Ovary (tissue), 9 donors: ENCODE data around the gene SORBS1. TPM values are rescaled to one million over a fixed set of nuclear protein-coding genes. Genes with fewer than 3 reads are reported as not detected.

Source experiments
- DNase-seq, 5 donors: peaks; one replicate each; pipeline ENCODE4 v3.0.0-alpha.2; 2019 to 2020
- H3K27ac ChIP-seq, 2 donors: fragments of 200-600 bp; one replicate each; pipeline versions ENCODE4 v1.5.1 to v1.8.0; 2019 to 2022
- H3K27me3 ChIP-seq: fragments of 200-600 bp; one replicate; pipeline ENCODE4 v1.8.0; 2022
- H3K36me3 ChIP-seq: fragments of 200-600 bp; sonication (generic); one replicate; pipeline ENCODE4 v1.5.1; 2019
- H3K4me1 ChIP-seq: one replicate; pipeline ENCODE4 v1.8.1; 2013; ENCODE audit warnings: mild to moderate bottlenecking, moderate library complexity; ENCODE audit not compliant: insufficient read depth
- H3K4me3 ChIP-seq: fragments of 200-600 bp; sonication (generic); one replicate; pipeline ENCODE4 v1.5.1; 2017
- H3K9me3 ChIP-seq, 2 donors: fragments of 200-600 bp in 1 of 2; sonication (generic) in 1 of 2; one replicate each; pipeline versions ENCODE4 v1.5.1 to v1.8.1; 2013 to 2019; ENCODE audit warnings: mild to moderate bottlenecking in 1 of 2, moderate library complexity in 1 of 2
- EP300 ChIP-seq: sonication (generic); formaldehyde crosslinking; IDR thresholded peaks from one replicate; pipeline ENCODE4 v1.6.1; 2017; ENCODE audit warnings: antibody characterized with exemption
- POLR2A ChIP-seq: fragments of 450-650 bp; IDR thresholded peaks from one replicate; pipeline ENCODE4 v1.6.1; 2017; ENCODE audit warnings: antibody characterized with exemption, mild to moderate bottlenecking, moderate library complexity
- WGBS, 3 donors: extraction: QIAGEN DNeasy Blood & Tissue Kit in 1 of 3; methylation state at CpG; one replicate each; pipeline versions ENCODE4 v1.1.5 to v1.1.7; 2013 to 2017; 5-methylcytosine and 5-hydroxymethylcytosine counted together
- intact Hi-C, 4 donors: fragments of 100-400 bp; cut with DNase I; formaldehyde crosslinking; loops; one replicate each; pipeline versions ENCODE4 v1.11.0 to v1.15.1; 2022 to 2023
- polyA plus RNA-seq, 2 donors: library from polyadenylated mRNA; stranded (reverse); fragments of 200-250 nt in 1 of 2; fragments of 350-450 nt in 1 of 2; fragmentation: Illumina TruSeq in 1 of 2; extraction: RNeasy Lipid Tissue Mini Kit (QIAGEN cat#74804) in 1 of 2; gene quantifications; one replicate each; pipeline ENCODE4 v1.2.3, GENCODE V29; 2013 to 2014
- total RNA-seq, 7 donors: library from RNA; depleted of rRNA in 2 of 7; stranded (reverse); fragments of >200 nt in 2 of 7; fragmentation: NEBNext Ultra II Directional in 3 of 7; extraction: Animal tissue kit (Norgen Biotek cat#: 25700) in 3 of 7; gene quantifications; one replicate each; pipeline versions ENCODE4 v1.1.0 to v1.2.4, GENCODE V29; 2016 to 2023
- TF ChIP-seq, protein P1 (sequence below), 3 donors: fragments of 450-650 bp in 2 of 3; fragments of 200-600 bp in 1 of 3; IDR thresholded peaks; one replicate each; pipeline versions ENCODE4 v1.5.1 to v1.8.0; 2016 to 2022; ENCODE audit warnings: antibody characterized with exemption in 3 of 3, mild to moderate bottlenecking in 1 of 3
- donor health status: DM: no; HTN: no; CAD: no; lungs with moderate emphysema.
- donor health status: DM: no; HTN: no; CAD: no.
- donor health status: Bipolar disorder and iron deficiency.
- donor health status: DM: yes; HTN: yes; CAD: no.
- donor health status: DM: no; HTN: no; CAD: no.
- donor health status: DM: yes; HTN: yes; CAD: no.

Gene SORBS1
- total and polyA plus RNA-seq, 9 donors = 10.7 to 156 (median 20.0) TPM

DNA sequence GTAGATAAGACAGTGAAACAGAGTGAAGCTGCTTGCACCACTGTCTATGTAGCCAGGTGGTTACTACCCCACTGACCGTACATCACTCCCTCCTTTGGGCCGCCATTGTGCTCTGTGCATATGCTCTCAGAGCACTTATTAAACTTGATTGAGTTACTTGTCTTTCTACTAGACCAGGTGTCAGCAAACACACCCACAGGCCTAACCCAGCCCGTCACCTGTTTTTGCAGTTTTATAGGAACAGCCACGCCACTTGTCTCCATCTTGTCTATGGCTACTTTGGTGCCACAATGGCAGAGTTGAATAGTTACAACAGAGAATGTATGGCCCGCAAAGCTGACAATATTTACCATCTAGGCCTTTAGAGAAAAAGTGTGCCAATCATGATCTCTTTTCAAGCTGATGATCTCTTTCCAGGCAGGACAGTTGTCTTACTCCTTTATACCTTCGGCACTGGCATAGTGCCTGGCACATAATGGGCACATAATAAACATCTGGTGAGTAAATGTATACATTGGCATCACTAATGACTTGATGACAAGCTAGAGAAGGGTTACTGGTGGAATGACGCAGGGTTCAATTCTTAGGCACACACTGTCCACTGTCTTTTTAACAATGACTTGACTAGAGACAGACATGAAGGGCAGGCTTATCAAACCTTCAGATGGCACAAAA lies 36.7 kb downstream of the SORBS1 start:
- Histone ChIP-seq H3K4me1 (no peaks in the 10 kb centered on the region), H3K27ac (no peak overlapping the region), H3K36me3 (no peaks in the 10 kb centered on the region), H3K9me3 (no peaks in the 10 kb centered on the region), H3K27me3 (no peaks in the 10 kb centered on the region), H3K4me3 (no peak overlapping the region)
- TF ChIP-seq POLR2A (no peak), EP300 (no peak)
- TF ChIP-seq, protein P1, sequence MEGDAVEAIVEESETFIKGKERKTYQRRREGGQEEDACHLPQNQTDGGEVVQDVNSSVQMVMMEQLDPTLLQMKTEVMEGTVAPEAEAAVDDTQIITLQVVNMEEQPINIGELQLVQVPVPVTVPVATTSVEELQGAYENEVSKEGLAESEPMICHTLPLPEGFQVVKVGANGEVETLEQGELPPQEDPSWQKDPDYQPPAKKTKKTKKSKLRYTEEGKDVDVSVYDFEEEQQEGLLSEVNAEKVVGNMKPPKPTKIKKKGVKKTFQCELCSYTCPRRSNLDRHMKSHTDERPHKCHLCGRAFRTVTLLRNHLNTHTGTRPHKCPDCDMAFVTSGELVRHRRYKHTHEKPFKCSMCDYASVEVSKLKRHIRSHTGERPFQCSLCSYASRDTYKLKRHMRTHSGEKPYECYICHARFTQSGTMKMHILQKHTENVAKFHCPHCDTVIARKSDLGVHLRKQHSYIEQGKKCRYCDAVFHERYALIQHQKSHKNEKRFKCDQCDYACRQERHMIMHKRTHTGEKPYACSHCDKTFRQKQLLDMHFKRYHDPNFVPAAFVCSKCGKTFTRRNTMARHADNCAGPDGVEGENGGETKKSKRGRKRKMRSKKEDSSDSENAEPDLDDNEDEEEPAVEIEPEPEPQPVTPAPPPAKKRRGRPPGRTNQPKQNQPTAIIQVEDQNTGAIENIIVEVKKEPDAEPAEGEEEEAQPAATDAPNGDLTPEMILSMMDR (IDR thresholded peaks at IDR 0.05) = no peak
- WGBS, 3 donors = 97 to 99% (median 99%) methylated on average over 7 of the region's 7 CpGs
- intact Hi-C loops = no loop called here
- DNase-seq = no peak

DNA sequence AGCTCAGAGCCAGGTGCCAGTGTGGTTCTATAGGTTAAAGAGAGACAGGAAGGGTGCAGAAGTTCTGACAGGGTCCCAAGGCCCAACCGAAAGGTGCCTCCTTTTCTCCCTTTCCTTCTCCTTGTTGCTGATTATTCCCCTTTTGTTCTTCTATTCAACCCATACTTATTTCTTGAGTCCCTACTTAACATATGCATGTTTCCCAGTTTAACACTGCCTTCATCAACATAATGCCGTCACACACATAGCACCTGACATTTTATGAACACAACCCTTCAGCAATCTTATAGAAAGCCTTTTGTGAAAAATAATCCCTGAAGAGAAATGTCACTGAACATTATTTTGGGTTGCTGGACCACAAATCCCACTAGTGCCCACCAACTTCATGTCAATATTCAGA lies 39.1 kb downstream of the SORBS1 start:
- 97 to 98% (median 98%) methylated on average over 2 of the region's 2 CpGs for WGBS, 3 donors
- H3K9me3 ChIP-seq = no peaks in the 10 kb centered on the region
- TF ChIP-seq POLR2A = no peak
- TF ChIP-seq, protein P1 (IDR thresholded peaks at IDR 0.05) = no peak
- no peak for TF ChIP-seq EP300
- H3K27ac ChIP-seq = no peak overlapping the region
- no peaks in the 10 kb centered on the region for H3K27me3 ChIP-seq
- no peak for DNase-seq
- intact Hi-C loops = no loop called here
- peaks cover 5% of the 10 kb centered on the region for H3K4me1 ChIP-seq
- no peaks in the 10 kb centered on the region for H3K36me3 ChIP-seq
- no peak overlapping the region for H3K4me3 ChIP-seq

DNA sequence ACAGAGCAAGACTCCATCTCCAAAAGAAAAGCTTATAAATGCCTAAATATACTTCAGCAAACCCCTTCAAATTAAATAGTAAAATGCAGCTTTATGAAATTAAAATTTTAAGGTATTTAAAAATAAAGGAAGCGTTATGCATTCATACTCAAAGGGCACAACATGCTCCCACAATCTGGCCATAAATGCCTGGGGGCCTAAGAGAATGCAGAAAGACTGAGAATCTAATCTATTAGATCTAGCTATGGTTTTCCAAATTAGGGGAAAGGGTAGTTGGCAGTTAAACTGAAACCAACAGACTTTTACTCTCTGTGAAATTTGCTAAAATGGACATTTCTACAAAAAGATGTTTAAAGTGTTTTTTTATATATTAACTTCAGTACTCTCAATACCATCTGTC lies 40.6 kb downstream of the SORBS1 start:
- H3K27ac ChIP-seq = no peak overlapping the region
- intact Hi-C loops = no loop called here
- DNase-seq = no peak
- H3K36me3 ChIP-seq = no peaks in the 10 kb centered on the region
- no peak overlapping the region for H3K4me3 ChIP-seq
- H3K9me3 ChIP-seq = no peaks in the 10 kb centered on the region
- TF ChIP-seq EP300 (no peak), POLR2A (no peak)
- TF ChIP-seq, protein P1 (IDR thresholded peaks at IDR 0.05) = no peak
- H3K4me1 ChIP-seq = peaks cover 5% of the 10 kb centered on the region
- 91 to 98% (median 97%) methylated on average over 1 of the region's 1 CpG for WGBS, 3 donors
- no peaks in the 10 kb centered on the region for H3K27me3 ChIP-seq

DNA sequence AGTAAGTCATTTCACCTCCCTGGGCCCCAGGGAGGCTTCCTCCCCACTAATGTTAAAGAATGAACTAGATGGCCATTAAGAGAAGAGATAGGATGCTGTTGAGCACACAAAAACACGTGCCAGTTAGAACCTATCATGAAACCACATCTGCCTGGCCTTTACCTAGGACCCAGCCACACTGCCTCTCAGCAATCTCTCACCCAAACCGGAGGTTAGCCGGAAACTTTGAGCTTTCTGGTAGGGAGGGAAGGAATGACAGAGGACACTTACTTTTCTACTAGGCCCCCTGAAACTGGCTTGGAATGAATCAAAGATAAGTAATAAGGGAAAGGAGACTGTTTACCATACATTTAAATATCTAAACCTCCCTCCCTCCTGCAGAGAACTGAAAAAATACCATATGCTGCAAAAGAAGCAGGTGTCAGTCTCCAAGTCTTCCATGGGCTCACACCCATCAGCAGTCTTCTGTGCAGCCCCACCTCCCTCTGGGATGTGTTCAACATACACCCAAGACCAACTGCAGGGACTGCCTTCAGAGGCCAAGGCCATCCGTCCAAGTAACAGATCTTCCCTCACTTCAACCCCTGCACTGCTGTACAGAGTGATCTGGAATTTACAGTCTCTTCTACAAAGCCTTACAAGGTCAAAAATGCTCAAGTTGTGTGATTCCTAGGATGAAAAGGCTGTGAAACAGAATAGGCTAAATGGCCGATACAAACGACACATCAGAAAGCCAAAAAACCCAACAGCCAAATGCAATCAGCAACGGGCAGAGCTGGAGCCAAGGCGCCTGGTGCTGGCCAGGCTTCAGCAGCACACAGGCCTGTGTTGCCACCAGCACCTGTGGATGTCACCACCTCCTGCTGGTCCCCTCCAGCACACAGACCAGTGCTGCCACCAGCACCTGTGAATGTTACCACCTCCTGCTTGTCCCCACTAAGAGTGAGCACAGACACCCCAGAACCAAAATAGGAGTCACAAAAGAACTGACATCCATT lies 42.4 kb downstream of the SORBS1 start:
- Histone ChIP-seq H3K36me3 (no peaks in the 10 kb centered on the region), H3K4me1 (peaks cover 5% of the 10 kb centered on the region), H3K9me3 (no peaks in the 10 kb centered on the region), H3K27me3 (no peaks in the 10 kb centered on the region), H3K4me3 (no peak overlapping the region), H3K27ac (peak overlapping the region in 1 of 2 donors; percentile 10)
- TF ChIP-seq, protein P1 (IDR thresholded peaks at IDR 0.05) = no peak
- TF ChIP-seq EP300 (no peak), POLR2A (no peak)
- intact Hi-C loops = no loop called here
- peak in 2 of 5 donors; percentile 20 to 40 for DNase-seq
- WGBS, 3 donors = 41 to 48% (median 44%) methylated on average over 8 of the region's 8 CpGs
